ENCODE measurements around the gene NFATC1.

GRCh38 chr18:79445221-79445620 is 49.5 kb downstream of the NFATC1 start:
- TF ChIP-seq CTCF (IDR thresholded peaks at IDR 0.05), result no peak
- TF ChIP-seq POLR2A (IDR thresholded peaks at IDR 0.05), result no peak
